Coronary artery (tissue), 2 donors: Measurements from ENCODE around the gene LRRIQ1.

Experiments
- DNase-seq: peaks from one replicate; pipeline ENCODE4 v3.0.0-alpha.2; 2017; ENCODE audit warnings: low spot score
- H3K27ac ChIP-seq, 2 donors: fragments of 200-600 bp; sonication (generic); one replicate each; pipeline ENCODE4 v1.5.1; 2016 to 2019
- H3K4me3 ChIP-seq: fragments of 200-600 bp; sonication (generic); 2 replicates; pipeline ENCODE4 v1.5.1; 2016; ENCODE audit warnings: mild to moderate bottlenecking, moderate library complexity
- CTCF ChIP-seq: fragments of 200-600 bp; sonication (generic); IDR thresholded peaks from one replicate; pipeline ENCODE4 v1.5.1; 2019; ENCODE audit warnings: antibody characterized with exemption

Gene LRRIQ1

GRCh38 chr12:85017618-85018017 is 18.5 kb upstream of the LRRIQ1 start:
- no peak for TF ChIP-seq CTCF
- DNase-seq = no peak
- Histone ChIP-seq H3K27ac (no peak overlapping the region), H3K4me3 (no peak overlapping the region)

GRCh38 chr12:85018098-85018497 is 18.1 kb upstream of the LRRIQ1 start:
- DNase-seq = no peak

GRCh38 chr12:85029456-85029855 is 6.7 kb upstream of the LRRIQ1 start:
- peak; percentile 31 for TF ChIP-seq CTCF
- Histone ChIP-seq H3K4me3 (no peak overlapping the region), H3K27ac (no peak overlapping the region)
- DNase-seq = no peak

More at GRCh38 chr12:85018098-85018497, 18.1 kb upstream of the LRRIQ1 start:
- Histone ChIP-seq H3K27ac (no peak overlapping the region), H3K4me3 (no peak overlapping the region)
- TF ChIP-seq CTCF = no peak

- Histone ChIP-seq H3K27ac (no peak overlapping the region), H3K4me3 (peak overlapping the region; percentile 69)
- DNase-seq = no peak
- no peak for TF ChIP-seq CTCF
Measured at GRCh38 chr12:85036733-85037132, 582 bp downstream of the LRRIQ1 start.

- DNase-seq = no peak
- Histone ChIP-seq H3K4me3 (no peak overlapping the region), H3K27ac (no peak overlapping the region)
- TF ChIP-seq CTCF = no peak
Measured at GRCh38 chr12:85041395-85041794, 5.2 kb downstream of the LRRIQ1 start.

- no peak overlapping the region for H3K27ac ChIP-seq
- H3K4me3 ChIP-seq = no peak overlapping the region
- no peak for TF ChIP-seq CTCF
- DNase-seq = no peak
Measured at GRCh38 chr12:85043829-85044228, 7.7 kb downstream of the LRRIQ1 start.

GRCh38 chr12:85057370-85057963 is 21.3 kb downstream of the LRRIQ1 start:
- TF ChIP-seq CTCF = peak; percentile 51
- no peak overlapping the region for H3K4me3 ChIP-seq
- no peak for DNase-seq

More at GRCh38 chr12:85057370-85057963, 21.3 kb downstream of the LRRIQ1 start:
- no peak overlapping the region for H3K27ac ChIP-seq
